Measurements from ENCODE around the gene FBXO9. TPM values are rescaled to one million over a fixed set of nuclear protein-coding genes. Genes with fewer than 3 reads are reported as not detected.

FBXO9 gene
- polyA plus RNA-seq, 3 donors, result 47.7 to 105 (median 61.5) TPM

- Histone ChIP-seq H3K27me3 (ENCODE audit: control insufficient read depth in 2 of 2, insufficient read depth in 2 of 2, low read length in 2 of 2) (no peaks in the 10 kb centered on the region), H2AFZ (ENCODE audit: insufficient read depth, low read depth, low read length, poor library complexity, severe bottlenecking) (no peak overlapping the region), H3K79me2 (ENCODE audit: insufficient read depth, low read length) (no peaks in the 10 kb centered on the region), H3K4me1 (ENCODE audit: control insufficient read depth in 1 of 2, insufficient read depth in 2 of 2, low read length in 2 of 2) (no peaks in the 10 kb centered on the region), H3K36me3 (replicated peaks in 1 of 2; ENCODE audit: control insufficient read depth in 1 of 2, insufficient read depth in 2 of 2, low read length in 2 of 2) (peaks cover 44 to 57% of the 10 kb centered on the region in 2 donors), H4K20me1 (ENCODE audit: insufficient read depth, low read length) (no peaks in the 10 kb centered on the region), H3K9me3 (replicated peaks in 1 of 2; ENCODE audit: control insufficient read depth in 1 of 2, insufficient read depth in 1 of 2, low read length in 2 of 2) (no peaks in the 10 kb centered on the region), H3K4me2 (replicated peaks; ENCODE audit: extremely low read depth, low read length, poor library complexity, severe bottlenecking) (no peak overlapping the region), H3K9ac (ENCODE audit: insufficient read depth, low read length, poor library complexity, severe bottlenecking) (no peak overlapping the region), H3K27ac (ENCODE audit: low read depth in 1 of 2, low read length in 2 of 2) (no peak overlapping the region), H3K4me3 (replicated peaks in 1 of 3; ENCODE audit: low read depth in 2 of 3, low read length in 3 of 3) (no peak overlapping the region)
- no CpG with 5 or more reads among the region's 2 CpGs for WGBS (ENCODE audit: insufficient coverage)
- Mint-ChIP-seq H3K27me3 (ENCODE audit: low read depth in 3 of 3) (no peaks in the 10 kb centered on the region), H3K4me1 (no peaks in the 10 kb centered on the region), H3K4me3 (no peak overlapping the region), H3K36me3 (peaks cover 55 to 59% of the 10 kb centered on the region in 2 donors), H3K27ac (no peak overlapping the region), H3K9me3 (peaks cover 0 to 2% (median 0%) of the 10 kb centered on the region in 7 donors)
- intact Hi-C loops (cut with micrococcal nuclease), result no loop called here
- no peak for TF ChIP-seq CTCF (IDR thresholded peaks at IDR 0.05)
- no peak for DNase-seq
Measured at GRCh38 chr6:53018446-53018845, 46.8 kb upstream of the FBXO9 start.

GRCh38 chr6:53020005-53020744 lies 45.0 kb upstream of the FBXO9 start:
- intact Hi-C loops (cut with micrococcal nuclease), result no loop called here
- H3K9me3 ChIP-seq (replicated peaks in 1 of 2; ENCODE audit: control insufficient read depth in 1 of 2, insufficient read depth in 1 of 2, low read length in 2 of 2), result no peaks in the 10 kb centered on the region
- peaks cover 0 to 2% (median 0%) of the 10 kb centered on the region in 7 donors for H3K9me3 Mint-ChIP-seq
- H2AFZ ChIP-seq (ENCODE audit: insufficient read depth, low read depth, low read length, poor library complexity, severe bottlenecking), result no peak overlapping the region
- H3K4me2 ChIP-seq (replicated peaks; ENCODE audit: extremely low read depth, low read length, poor library complexity, severe bottlenecking), result no peak overlapping the region
- no peak for DNase-seq
- no peaks in the 10 kb centered on the region for H4K20me1 ChIP-seq (ENCODE audit: insufficient read depth, low read length)
- TF ChIP-seq CTCF (IDR thresholded peaks at IDR 0.05), result no peak
- no peaks in the 10 kb centered on the region for H3K27me3 Mint-ChIP-seq (ENCODE audit: low read depth in 3 of 3)
- H3K4me3 ChIP-seq (replicated peaks in 1 of 3; ENCODE audit: low read depth in 2 of 3, low read length in 3 of 3), result no peak overlapping the region
- H3K9ac ChIP-seq (ENCODE audit: insufficient read depth, low read length, poor library complexity, severe bottlenecking), result no peak overlapping the region
- peaks cover 27 to 43% of the 10 kb centered on the region in 2 donors for H3K36me3 ChIP-seq (replicated peaks in 1 of 2; ENCODE audit: control insufficient read depth in 1 of 2, insufficient read depth in 2 of 2, low read length in 2 of 2)
- H3K27ac Mint-ChIP-seq, result no peak overlapping the region
- no peak overlapping the region for H3K4me3 Mint-ChIP-seq
- H3K27ac ChIP-seq (ENCODE audit: low read depth in 1 of 2, low read length in 2 of 2), result no peak overlapping the region
- WGBS (ENCODE audit: insufficient coverage), result 13% methylated on average over 1 of the region's 3 CpGs
- no peaks in the 10 kb centered on the region for H3K4me1 Mint-ChIP-seq
- H3K4me1 ChIP-seq (ENCODE audit: control insufficient read depth in 1 of 2, insufficient read depth in 2 of 2, low read length in 2 of 2), result no peaks in the 10 kb centered on the region
- H3K79me2 ChIP-seq (ENCODE audit: insufficient read depth, low read length), result no peaks in the 10 kb centered on the region
- H3K27me3 ChIP-seq (ENCODE audit: control insufficient read depth in 2 of 2, insufficient read depth in 2 of 2, low read length in 2 of 2), result no peaks in the 10 kb centered on the region
- H3K36me3 Mint-ChIP-seq, result peaks cover 48 to 50% of the 10 kb centered on the region in 2 donors

Data from CD14-positive monocyte (primary cell).